HepG2 (cell line): ENCODE measurements around the gene CD99L2. TPM values are rescaled to one million over a fixed set of nuclear protein-coding genes. Genes with fewer than 3 reads are reported as not detected.

Experiments used
- ARNT2 ChIP-seq: sonication (generic); formaldehyde crosslinking; IDR thresholded peaks from 2 replicates; pipeline ENCODE4 v1.8.0; 2022; ENCODE audit warnings: mild to moderate bottlenecking, low read depth, missing genetic modification reagents, moderate library complexity
- BATF2 ChIP-seq: sonication (generic); formaldehyde crosslinking; IDR thresholded peaks from 2 replicates; pipeline ENCODE4 v1.8.0; 2022; ENCODE audit warnings: mild to moderate bottlenecking, missing genetic modification reagents, moderate library complexity
- BRCA1 ChIP-seq: sonication (generic); formaldehyde crosslinking; IDR thresholded peaks from 2 replicates; pipeline ENCODE4 v1.4.0; 2020; ENCODE audit warnings: missing genetic modification reagents
- CAMTA2 ChIP-seq: sonication (generic); formaldehyde crosslinking; IDR thresholded peaks from 2 replicates; pipeline ENCODE4 v1.4.0; 2020; ENCODE audit warnings: mild to moderate bottlenecking, missing genetic modification reagents, borderline replicate concordance
- GATA4 ChIP-seq: sonication (generic); IDR thresholded peaks from 2 replicates; pipeline ENCODE4 v1.6.1; 2016; ENCODE audit warnings: antibody characterized with exemption, low read depth, borderline replicate concordance
- HMGA1 ChIP-seq: sonication (generic); formaldehyde crosslinking; conservative IDR thresholded peaks from 2 replicates; pipeline ENCODE4 v1.4.0; 2020; ENCODE audit warnings: missing genetic modification reagents
- ISX ChIP-seq: sonication (generic); formaldehyde crosslinking; conservative IDR thresholded peaks from 2 replicates; pipeline ENCODE4 v1.5.0; 2020; ENCODE audit warnings: missing genetic modification reagents
- KAT7 ChIP-seq: IDR thresholded peaks from 2 replicates; pipeline ENCODE4 v1.6.1; 2018; ENCODE audit warnings: borderline replicate concordance, missing compliant biosample characterization
- KDM5B ChIP-seq: sonication (generic); formaldehyde crosslinking; IDR thresholded peaks from 2 replicates; pipeline ENCODE4 v1.4.0; 2020; ENCODE audit warnings: missing genetic modification reagents, mild to moderate bottlenecking, borderline replicate concordance
- NR2F1 ChIP-seq, 2 experiments: fragments of 450-650 bp in 1 of 2; formaldehyde crosslinking in 1 of 2; IDR thresholded peaks; 2 replicates each; pipeline versions ENCODE4 v1.5.0 to v1.6.1; 2016 to 2020; ENCODE audit warnings: mild to moderate bottlenecking in 1 of 2, missing compliant biosample characterization in 1 of 2, missing genetic modification reagents in 1 of 2, moderate library complexity in 1 of 2
- PATZ1 ChIP-seq: sonication (generic); formaldehyde crosslinking; IDR thresholded peaks from 2 replicates; pipeline ENCODE4 v1.4.0; 2020; ENCODE audit warnings: missing genetic modification reagents
- RERE ChIP-seq: IDR thresholded peaks from 2 replicates; pipeline ENCODE4 v1.6.1; 2016; ENCODE audit warnings: low read depth, missing genetic modification reagents, missing compliant biosample characterization
- ZBTB21 ChIP-seq: sonication (generic); formaldehyde crosslinking; IDR thresholded peaks from 2 replicates; pipeline ENCODE4 v1.4.0; 2020; ENCODE audit warnings: missing genetic modification reagents
- ZBTB42 ChIP-seq: sonication (generic); formaldehyde crosslinking; IDR thresholded peaks from 2 replicates; pipeline ENCODE4 v1.5.0; 2020; ENCODE audit warnings: mild to moderate bottlenecking, missing genetic modification reagents
- ZNF263 ChIP-seq: sonication (generic); formaldehyde crosslinking; IDR thresholded peaks from 2 replicates; pipeline ENCODE4 v1.4.0; 2020; ENCODE audit warnings: missing genetic modification reagents
- ZNF335 ChIP-seq: sonication (generic); formaldehyde crosslinking; IDR thresholded peaks from 2 replicates; pipeline ENCODE4 v1.4.0; 2020; ENCODE audit warnings: missing genetic modification reagents
- ZNF33A ChIP-seq: sonication (generic); formaldehyde crosslinking; IDR thresholded peaks from 2 replicates; pipeline ENCODE4 v1.5.1; 2020; ENCODE audit warnings: missing genetic modification reagents, mild to moderate bottlenecking, moderate library complexity, borderline replicate concordance
- ZNF687 ChIP-seq: sonication (generic); formaldehyde crosslinking; IDR thresholded peaks from 2 replicates; pipeline ENCODE4 v1.5.1; 2020; ENCODE audit warnings: mild to moderate bottlenecking, missing genetic modification reagents, moderate library complexity
- ZNF790 ChIP-seq: sonication (generic); formaldehyde crosslinking; IDR thresholded peaks from 2 replicates; pipeline ENCODE4 v1.8.0; 2022; ENCODE audit warnings: missing genetic modification reagents, mild to moderate bottlenecking, borderline replicate concordance
- polyA plus RNA-seq, 8 experiments: library from polyadenylated mRNA; depleted of rRNA in 3 of 8; stranded (reverse) in 7 of 8; unstranded in 1 of 8; fragments of >200 nt; fragmentation: Illumina TruSeq in 4 of 8; extraction: Trizol in 4 of 8; gene quantifications; 2 replicates each; pipeline versions ENCODE4 v1.2.1 to v1.2.3, GENCODE V29; 2011 to 2016; ENCODE audit warnings: low read depth in 4 of 8, missing spikeins in 1 of 8, mixed read lengths in 1 of 8; ENCODE audit not compliant: insufficient read depth in 1 of 8
- total RNA-seq, 5 experiments: library from RNA; depleted of rRNA; stranded (reverse); fragments of >200 nt; fragmentation: Illumina TruSeq; extraction: Trizol; gene quantifications; 2 replicates each; pipeline ENCODE4 v1.2.3, GENCODE V29; 2016; ENCODE audit warnings: low read depth in 1 of 5

CD99L2 gene
- total and polyA plus RNA-seq, 2 of the 13 experiments (the other 11 are each of a cell fraction or from before 2014, with no cell fraction given): 6.9 to 7.6 TPM

- TF ChIP-seq ZNF687 (no peak), ZNF335 (CRISPR knock-in tag) (no peak), ZBTB42 (CRISPR knock-in tag) (no peak), KDM5B (CRISPR knock-in tag) (no peak), GATA4 (peak; percentile 59; the same call in 1 of the 2 replicates), ZNF263 (CRISPR knock-in tag) (no peak), ZNF790 (no peak), CAMTA2 (CRISPR knock-in tag) (no peak), ZBTB21 (CRISPR knock-in tag) (no peak), RERE (CRISPR knock-in tag) (peak; percentile 92), PATZ1 (CRISPR knock-in tag) (no peak), KAT7 (CRISPR knock-in tag) (no peak), BRCA1 (CRISPR knock-in tag) (no peak), NR2F1 (CRISPR knock-in tag; IDR thresholded peaks at IDR 0.05) (peak in 1 of 2 experiments; percentile 39; a peak in 1 of 4 replicates), ARNT2 (no peak), BATF2 (CRISPR knock-in tag) (no peak), ZNF33A (no peak), HMGA1 (CRISPR knock-in tag) (no peak), ISX (no peak)
Observed at GRCh38 chrX:150806827-150807226, 91.6 kb downstream of the CD99L2 start (continued).
